Adrenal gland (tissue), 12 donors: Measurements from ENCODE around the gene KLC1. TPM values are rescaled to one million over a fixed set of nuclear protein-coding genes. Genes with fewer than 3 reads are reported as not detected.

Source experiments
- DNase-seq, 7 donors: peaks; one replicate each; pipeline ENCODE4 v3.0.0-alpha.2; 2019 to 2020
- H3K27ac ChIP-seq, 5 donors: fragments of 200-600 bp; sonication (generic) in 4 of 5; 1 replicate in 3 of 5; 2 replicates in 2 of 5; pipeline versions ENCODE4 v1.5.1 to v1.8.0; 2016 to 2020; ENCODE audit warnings: mild to moderate bottlenecking in 1 of 5
- H3K27me3 ChIP-seq: fragments of 200-600 bp; 2 replicates; pipeline ENCODE4 v1.8.0; 2021
- H3K36me3 ChIP-seq, 2 donors: fragments of 200-600 bp; replicated peaks in 1 of 2; 1 replicate in 1 of 2; 2 replicates in 1 of 2; pipeline versions ENCODE4 v1.5.1 to v1.8.0; 2018 to 2022
- H3K4me1 ChIP-seq, 2 donors: fragments of 200-600 bp; replicated peaks in 1 of 2; 1 replicate in 1 of 2; 2 replicates in 1 of 2; pipeline versions ENCODE4 v1.5.1 to v1.8.0; 2018 to 2021
- H3K4me3 ChIP-seq, 4 donors: fragments of 200-600 bp; sonication (generic) in 3 of 4; one replicate each; pipeline ENCODE4 v1.5.1; 2016 to 2018
- H3K9me3 ChIP-seq, 3 donors: fragments of 200-600 bp; sonication (generic) in 1 of 3; replicated peaks in 1 of 3; 1 replicate in 2 of 3; 2 replicates in 1 of 3; pipeline versions ENCODE4 v1.5.1 to v1.8.0; 2016 to 2021
- POLR2A ChIP-seq, 2 donors: fragments of 450-650 bp; IDR thresholded peaks; one replicate each; pipeline ENCODE4 v1.6.1; 2017; ENCODE audit warnings: antibody characterized with exemption in 2 of 2, mild to moderate bottlenecking in 2 of 2, moderate library complexity in 1 of 2
- WGBS, 4 donors: extraction: QIAGEN DNeasy Blood & Tissue Kit in 2 of 4; methylation state at CpG; one replicate each; pipeline versions ENCODE4 v1.1.5 to v1.1.7; 2013 to 2017; 5-methylcytosine and 5-hydroxymethylcytosine counted together
- intact Hi-C, 2 donors: fragments of 100-400 bp; cut with DNase I; formaldehyde crosslinking; loops; one replicate each; pipeline versions ENCODE4 v1.14.1 to v1.15.0; 2022 to 2023
- polyA plus RNA-seq, 3 donors: library from polyadenylated mRNA; stranded (reverse); fragments of 200-250 nt in 2 of 3; fragments of 350-450 nt in 1 of 3; fragmentation: Illumina TruSeq in 1 of 3; extraction: RNeasy Lipid Tissue Mini Kit (QIAGEN cat#74804) in 1 of 3; gene quantifications; one replicate each; pipeline ENCODE4 v1.2.3, GENCODE V29; 2013 to 2014
- total RNA-seq, 9 donors: library from RNA; depleted of rRNA in 4 of 9; stranded (reverse); fragments of >200 nt in 4 of 9; fragments of 120-200 nt in 1 of 9; fragmentation: NEBNext Ultra II Directional in 1 of 9; extraction: Animal tissue kit (Norgen Biotek cat#: 25700) in 1 of 9; gene quantifications; one replicate each; pipeline versions ENCODE4 v1.1.0 to v1.2.4, GENCODE V29; 2013 to 2023
- TF ChIP-seq, protein P1 (sequence below), 6 experiments: fragments of 450-650 bp in 4 of 6; fragments of 200-600 bp in 2 of 6; sonication (generic) in 1 of 6; IDR thresholded peaks; 1 replicate in 5 of 6; 2 replicates in 1 of 6; pipeline versions ENCODE4 v1.5.1 to v1.8.0; 2016 to 2021; ENCODE audit warnings: antibody characterized with exemption in 6 of 6, mild to moderate bottlenecking in 2 of 6, moderate library complexity in 1 of 6
- donor health status: healthy with polysubstance abuse.
- donor health status: Bipolar disorder and iron deficiency.
- donor health status: DM: yes; HTN: yes; CAD: no.
- donor health status: DM: no; HTN: no; CAD: no.
- donor health status: DM: no; HTN: no; CAD: no.
- donor health status: DM: yes; HTN: yes; CAD: no.

The KLC1 gene
- total and polyA plus RNA-seq, 12 donors = 70.7 to 248 (median 125) TPM

DNA sequence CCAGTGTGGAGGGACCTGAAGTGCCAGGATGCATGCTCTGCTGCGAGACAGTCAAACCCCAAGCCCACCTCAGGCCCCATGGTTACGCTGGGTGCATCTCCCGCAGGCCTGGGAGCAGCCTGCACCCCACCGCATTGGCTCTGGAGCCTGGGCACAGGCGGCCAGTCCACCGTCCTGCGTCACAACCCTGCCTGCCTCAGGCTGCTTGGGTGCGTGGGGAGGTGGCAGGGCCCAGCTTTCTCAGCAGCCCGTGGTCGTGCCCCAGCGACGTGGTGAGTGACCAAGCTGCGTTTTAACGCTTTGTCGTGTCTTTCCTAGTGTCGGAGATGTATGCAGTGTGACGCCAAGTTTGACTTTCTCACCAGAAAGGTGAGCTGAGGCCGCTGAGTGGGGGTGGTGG is 97.5 kb downstream of the KLC1 start:
- TF ChIP-seq, protein P1, sequence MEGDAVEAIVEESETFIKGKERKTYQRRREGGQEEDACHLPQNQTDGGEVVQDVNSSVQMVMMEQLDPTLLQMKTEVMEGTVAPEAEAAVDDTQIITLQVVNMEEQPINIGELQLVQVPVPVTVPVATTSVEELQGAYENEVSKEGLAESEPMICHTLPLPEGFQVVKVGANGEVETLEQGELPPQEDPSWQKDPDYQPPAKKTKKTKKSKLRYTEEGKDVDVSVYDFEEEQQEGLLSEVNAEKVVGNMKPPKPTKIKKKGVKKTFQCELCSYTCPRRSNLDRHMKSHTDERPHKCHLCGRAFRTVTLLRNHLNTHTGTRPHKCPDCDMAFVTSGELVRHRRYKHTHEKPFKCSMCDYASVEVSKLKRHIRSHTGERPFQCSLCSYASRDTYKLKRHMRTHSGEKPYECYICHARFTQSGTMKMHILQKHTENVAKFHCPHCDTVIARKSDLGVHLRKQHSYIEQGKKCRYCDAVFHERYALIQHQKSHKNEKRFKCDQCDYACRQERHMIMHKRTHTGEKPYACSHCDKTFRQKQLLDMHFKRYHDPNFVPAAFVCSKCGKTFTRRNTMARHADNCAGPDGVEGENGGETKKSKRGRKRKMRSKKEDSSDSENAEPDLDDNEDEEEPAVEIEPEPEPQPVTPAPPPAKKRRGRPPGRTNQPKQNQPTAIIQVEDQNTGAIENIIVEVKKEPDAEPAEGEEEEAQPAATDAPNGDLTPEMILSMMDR (IDR thresholded peaks at IDR 0.05) = no peak
- no peak for TF ChIP-seq POLR2A (IDR thresholded peaks at IDR 0.05)
- peak in 1 of 7 donors; percentile 13 for DNase-seq
- Histone ChIP-seq H3K9me3 (no peaks in the 10 kb centered on the region), H3K4me1 (peaks cover 18 to 31% of the 10 kb centered on the region in 2 donors), H3K27ac (no peak overlapping the region), H3K36me3 (peaks cover 0 to 29% of the 10 kb centered on the region in 2 donors), H3K4me3 (no peak overlapping the region), H3K27me3 (no peaks in the 10 kb centered on the region)
- intact Hi-C loops = no loop called here
- 96 to 99% (median 98%) methylated on average over 9 to 18 of the region's 18 CpGs for WGBS, 4 donors

DNA sequence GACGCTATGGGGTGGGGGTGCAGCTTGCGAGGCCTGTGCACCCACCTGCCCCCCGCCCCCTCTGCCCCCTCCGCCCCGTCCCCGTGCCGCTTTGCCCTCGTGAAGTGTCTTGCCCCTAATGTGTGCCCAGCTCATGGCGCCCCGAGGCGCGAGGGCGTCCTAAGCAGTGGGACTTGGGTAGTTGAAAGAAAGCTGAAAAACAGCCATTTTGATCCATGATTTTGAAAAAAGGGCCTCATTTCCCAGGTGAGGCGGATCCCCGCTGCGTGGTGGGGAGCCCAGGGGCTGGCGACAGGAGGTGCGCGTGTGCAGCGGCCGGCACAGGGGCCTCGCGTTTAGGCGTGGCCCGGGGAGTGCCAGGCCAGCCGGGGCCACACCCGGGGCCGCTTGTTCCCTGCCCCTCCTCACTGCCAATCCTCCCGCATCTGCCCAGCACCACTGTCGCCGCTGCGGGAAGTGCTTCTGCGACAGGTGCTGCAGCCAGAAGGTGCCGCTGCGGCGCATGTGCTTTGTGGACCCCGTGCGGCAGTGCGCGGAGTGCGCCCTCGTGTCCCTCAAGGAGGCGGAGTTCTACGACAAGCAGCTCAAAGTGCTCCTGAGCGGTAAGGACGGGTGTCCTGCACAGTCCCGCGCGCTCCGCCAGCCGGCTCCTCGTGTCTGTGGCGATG is 98.4 kb downstream of the KLC1 start:
- 86 to 92% (median 88%) methylated on average over 26 to 53 of the region's 53 CpGs for WGBS, 4 donors
- H3K36me3 ChIP-seq = peaks cover 0 to 37% of the 10 kb centered on the region in 2 donors
- DNase-seq = no peak
- no peaks in the 10 kb centered on the region for H3K27me3 ChIP-seq
- TF ChIP-seq, protein P1 (IDR thresholded peaks at IDR 0.05) = no peak
- no peak for TF ChIP-seq POLR2A (IDR thresholded peaks at IDR 0.05)
- intact Hi-C loops = no loop called here
- H3K9me3 ChIP-seq = no peaks in the 10 kb centered on the region
- peaks cover 18 to 31% of the 10 kb centered on the region in 2 donors for H3K4me1 ChIP-seq
- H3K4me3 ChIP-seq = no peak overlapping the region
- no peak overlapping the region for H3K27ac ChIP-seq

DNA sequence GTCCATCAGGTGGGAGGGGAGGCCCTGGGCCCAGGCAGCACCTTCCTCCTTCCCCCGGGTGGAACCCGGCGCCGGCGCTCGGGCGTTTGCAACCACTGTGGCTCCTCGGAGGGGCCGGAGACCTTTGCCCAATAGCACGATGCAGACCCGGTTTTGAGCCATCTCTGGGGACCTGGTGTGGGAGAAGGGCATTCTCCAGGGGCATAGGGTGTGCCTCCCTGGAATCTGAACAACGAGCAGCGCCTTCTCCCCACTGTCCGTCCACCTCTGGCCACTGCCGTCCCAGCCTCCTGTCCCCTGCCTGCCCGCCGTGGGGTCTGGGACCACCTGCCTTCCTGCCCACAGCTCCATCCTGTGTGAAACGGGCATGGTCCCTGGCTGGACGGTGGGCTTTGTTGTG is 99.1 kb downstream of the KLC1 start:
- DNase-seq = no peak
- Histone ChIP-seq H3K27ac (no peak overlapping the region), H3K4me1 (peaks cover 18 to 31% of the 10 kb centered on the region in 2 donors), H3K4me3 (no peak overlapping the region), H3K27me3 (no peaks in the 10 kb centered on the region), H3K9me3 (no peaks in the 10 kb centered on the region), H3K36me3 (peaks cover 0 to 42% of the 10 kb centered on the region in 2 donors)
- intact Hi-C loops = no loop called here
- TF ChIP-seq, protein P1 (IDR thresholded peaks at IDR 0.05) = no peak
- TF ChIP-seq POLR2A (IDR thresholded peaks at IDR 0.05) = no peak
- 92 to 100% (median 96%) methylated on average over 9 to 19 of the region's 19 CpGs for WGBS, 4 donors

DNA sequence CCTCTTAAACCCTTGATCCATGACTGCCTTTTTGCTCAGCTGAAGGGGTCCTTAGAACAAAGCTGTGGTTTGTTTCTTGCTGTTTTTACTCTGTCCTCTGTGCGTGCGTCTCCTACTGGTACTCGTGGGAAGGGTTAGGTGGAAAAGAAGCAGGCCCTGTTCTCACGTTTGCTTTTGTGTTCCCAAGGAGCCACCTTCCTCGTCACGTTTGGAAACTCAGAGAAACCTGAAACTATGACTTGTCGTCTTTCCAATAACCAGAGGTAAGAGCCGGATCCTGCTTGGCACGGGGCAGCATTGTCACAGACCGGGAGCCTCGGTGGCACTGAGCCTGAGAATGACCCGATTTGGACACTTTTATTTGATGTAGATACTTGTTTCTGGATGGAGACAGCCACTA is 99.7 kb downstream of the KLC1 start:
- TF ChIP-seq, protein P1 (IDR thresholded peaks at IDR 0.05) = no peak
- no peak for TF ChIP-seq POLR2A (IDR thresholded peaks at IDR 0.05)
- Histone ChIP-seq H3K27me3 (no peaks in the 10 kb centered on the region), H3K36me3 (peaks cover 0 to 48% of the 10 kb centered on the region in 2 donors), H3K27ac (no peak overlapping the region), H3K9me3 (no peaks in the 10 kb centered on the region), H3K4me1 (peaks cover 18 to 28% of the 10 kb centered on the region in 2 donors), H3K4me3 (no peak overlapping the region)
- no peak for DNase-seq
- 88 to 94% (median 92%) methylated on average over 11 to 12 of the region's 12 CpGs for WGBS, 4 donors
- intact Hi-C loops = no loop called here
